ENCODE measurements around the gene WDR18. TPM values are rescaled to one million over a fixed set of nuclear protein-coding genes. Genes with fewer than 3 reads are reported as not detected.

Gene WDR18
- total RNA-seq, 1 donor, result 15.1 TPM

- H3K4me3 ChIP-seq (ENCODE audit: low read length), result no peak overlapping the region
- no peaks in the 10 kb centered on the region for H3K9me3 ChIP-seq (ENCODE audit: low read depth, low read length)
- H3K27me3 ChIP-seq (ENCODE audit: insufficient read depth, low read length), result peaks cover 27% of the 10 kb centered on the region
- H3K4me1 ChIP-seq (ENCODE audit: insufficient read depth, low read length), result peaks cover 13% of the 10 kb centered on the region
Measured at GRCh38 chr19:1002600-1002999, 18.5 kb downstream of the WDR18 start.

- Histone ChIP-seq H3K27me3 (ENCODE audit: insufficient read depth, low read length) (peaks cover 20% of the 10 kb centered on the region), H3K4me3 (ENCODE audit: low read length) (no peak overlapping the region), H3K4me1 (ENCODE audit: insufficient read depth, low read length) (peaks cover 13% of the 10 kb centered on the region), H3K9me3 (ENCODE audit: low read depth, low read length) (no peaks in the 10 kb centered on the region)
Measured at GRCh38 chr19:1003283-1003682, 19.1 kb downstream of the WDR18 start.

- no peak overlapping the region for H3K4me3 ChIP-seq (ENCODE audit: low read length)
- no peaks in the 10 kb centered on the region for H3K9me3 ChIP-seq (ENCODE audit: low read depth, low read length)
- peaks cover 13% of the 10 kb centered on the region for H3K4me1 ChIP-seq (ENCODE audit: insufficient read depth, low read length)
- H3K27me3 ChIP-seq (ENCODE audit: insufficient read depth, low read length), result peaks cover 11% of the 10 kb centered on the region
Measured at GRCh38 chr19:1004204-1004802, 20.2 kb downstream of the WDR18 start.

GRCh38 chr19:1004803-1005664, 20.9 kb downstream of the WDR18 start:
- Histone ChIP-seq H3K27me3 (ENCODE audit: insufficient read depth, low read length) (peaks cover 8% of the 10 kb centered on the region), H3K4me1 (ENCODE audit: insufficient read depth, low read length) (peaks cover 13% of the 10 kb centered on the region), H3K9me3 (ENCODE audit: low read depth, low read length) (no peaks in the 10 kb centered on the region), H3K4me3 (ENCODE audit: low read length) (no peak overlapping the region)

- H3K9me3 ChIP-seq (ENCODE audit: low read depth, low read length), result no peaks in the 10 kb centered on the region
- peaks cover under 1% of the 10 kb centered on the region for H3K4me1 ChIP-seq (ENCODE audit: insufficient read depth, low read length)
- H3K27me3 ChIP-seq (ENCODE audit: insufficient read depth, low read length), result no peaks in the 10 kb centered on the region
- H3K4me3 ChIP-seq (ENCODE audit: low read length), result no peak overlapping the region
Measured at GRCh38 chr19:1006711-1007398, 22.7 kb downstream of the WDR18 start.

GRCh38 chr19:1007399-1008251, 23.5 kb downstream of the WDR18 start:
- Histone ChIP-seq H3K27me3 (ENCODE audit: insufficient read depth, low read length) (no peaks in the 10 kb centered on the region), H3K9me3 (ENCODE audit: low read depth, low read length) (no peaks in the 10 kb centered on the region), H3K4me1 (ENCODE audit: insufficient read depth, low read length) (no peaks in the 10 kb centered on the region), H3K4me3 (ENCODE audit: low read length) (no peak overlapping the region)

- Histone ChIP-seq H3K9me3 (ENCODE audit: low read depth, low read length) (no peaks in the 10 kb centered on the region), H3K27me3 (ENCODE audit: insufficient read depth, low read length) (no peaks in the 10 kb centered on the region), H3K4me3 (ENCODE audit: low read length) (no peak overlapping the region), H3K4me1 (ENCODE audit: insufficient read depth, low read length) (no peaks in the 10 kb centered on the region)
Measured at GRCh38 chr19:1008268-1009040, 24.3 kb downstream of the WDR18 start.

- no peaks in the 10 kb centered on the region for H3K27me3 ChIP-seq (ENCODE audit: insufficient read depth, low read length)
- H3K4me1 ChIP-seq (ENCODE audit: insufficient read depth, low read length), result no peaks in the 10 kb centered on the region
- H3K4me3 ChIP-seq (ENCODE audit: low read length), result no peak overlapping the region
- no peaks in the 10 kb centered on the region for H3K9me3 ChIP-seq (ENCODE audit: low read depth, low read length)
Measured at GRCh38 chr19:1009041-1009980, 25.2 kb downstream of the WDR18 start.

GRCh38 chr19:1009981-1010538, 25.9 kb downstream of the WDR18 start:
- H3K27me3 ChIP-seq (ENCODE audit: insufficient read depth, low read length), result no peaks in the 10 kb centered on the region
- no peaks in the 10 kb centered on the region for H3K9me3 ChIP-seq (ENCODE audit: low read depth, low read length)
- no peak overlapping the region for H3K4me3 ChIP-seq (ENCODE audit: low read length)
- no peaks in the 10 kb centered on the region for H3K4me1 ChIP-seq (ENCODE audit: insufficient read depth, low read length)

- no peaks in the 10 kb centered on the region for H3K27me3 ChIP-seq (ENCODE audit: insufficient read depth, low read length)
- H3K4me1 ChIP-seq (ENCODE audit: insufficient read depth, low read length), result no peaks in the 10 kb centered on the region
- no peaks in the 10 kb centered on the region for H3K9me3 ChIP-seq (ENCODE audit: low read depth, low read length)
- H3K4me3 ChIP-seq (ENCODE audit: low read length), result no peak overlapping the region
Measured at GRCh38 chr19:1010586-1011510, 26.7 kb downstream of the WDR18 start.

GRCh38 chr19:1011831-1012333, 27.7 kb downstream of the WDR18 start:
- Histone ChIP-seq H3K4me3 (ENCODE audit: low read length) (no peak overlapping the region), H3K9me3 (ENCODE audit: low read depth, low read length) (no peaks in the 10 kb centered on the region), H3K27me3 (ENCODE audit: insufficient read depth, low read length) (no peaks in the 10 kb centered on the region)

GRCh38 chr19:1012334-1012733, 28.2 kb downstream of the WDR18 start:
- Histone ChIP-seq H3K4me3 (ENCODE audit: low read length) (no peak overlapping the region), H3K4me1 (ENCODE audit: insufficient read depth, low read length) (peaks cover 12% of the 10 kb centered on the region), H3K27me3 (ENCODE audit: insufficient read depth, low read length) (no peaks in the 10 kb centered on the region), H3K9me3 (ENCODE audit: low read depth, low read length) (no peaks in the 10 kb centered on the region)

More at GRCh38 chr19:1011831-1012333, 27.7 kb downstream of the WDR18 start:
- peaks cover 8% of the 10 kb centered on the region for H3K4me1 ChIP-seq (ENCODE audit: insufficient read depth, low read length)
